ENCODE measurements around the gene INSC. TPM values are rescaled to one million over a fixed set of nuclear protein-coding genes. Genes with fewer than 3 reads are reported as not detected.

The INSC gene
- total and polyA plus RNA-seq, 10 donors = 0.04 to 1.8 (median 0.29) TPM; not detected in 2

- TF ChIP-seq, protein P1, sequence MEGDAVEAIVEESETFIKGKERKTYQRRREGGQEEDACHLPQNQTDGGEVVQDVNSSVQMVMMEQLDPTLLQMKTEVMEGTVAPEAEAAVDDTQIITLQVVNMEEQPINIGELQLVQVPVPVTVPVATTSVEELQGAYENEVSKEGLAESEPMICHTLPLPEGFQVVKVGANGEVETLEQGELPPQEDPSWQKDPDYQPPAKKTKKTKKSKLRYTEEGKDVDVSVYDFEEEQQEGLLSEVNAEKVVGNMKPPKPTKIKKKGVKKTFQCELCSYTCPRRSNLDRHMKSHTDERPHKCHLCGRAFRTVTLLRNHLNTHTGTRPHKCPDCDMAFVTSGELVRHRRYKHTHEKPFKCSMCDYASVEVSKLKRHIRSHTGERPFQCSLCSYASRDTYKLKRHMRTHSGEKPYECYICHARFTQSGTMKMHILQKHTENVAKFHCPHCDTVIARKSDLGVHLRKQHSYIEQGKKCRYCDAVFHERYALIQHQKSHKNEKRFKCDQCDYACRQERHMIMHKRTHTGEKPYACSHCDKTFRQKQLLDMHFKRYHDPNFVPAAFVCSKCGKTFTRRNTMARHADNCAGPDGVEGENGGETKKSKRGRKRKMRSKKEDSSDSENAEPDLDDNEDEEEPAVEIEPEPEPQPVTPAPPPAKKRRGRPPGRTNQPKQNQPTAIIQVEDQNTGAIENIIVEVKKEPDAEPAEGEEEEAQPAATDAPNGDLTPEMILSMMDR (IDR thresholded peaks at IDR 0.05 in 8 of 11, conservative IDR thresholded peaks at IDR 0.05 in 3 of 11) = no peak
- TF ChIP-seq POLR2AphosphoS5 (IDR thresholded peaks at IDR 0.05) (no peak), POLR2A (IDR thresholded peaks at IDR 0.05) (no peak)
- intact Hi-C loops (cut with DNase I; ENCODE audit: low total_unique reads) = no loop called here
- no peak overlapping the region for H3K4me3 ChIP-seq
- H3K9me3 ChIP-seq = no peaks in the 10 kb centered on the region
- no peaks in the 10 kb centered on the region for H3K27me3 ChIP-seq (replicated peaks in 1 of 7)
- no peak for DNase-seq
- H3K27ac ChIP-seq = peak overlapping the region in 5 of 8 donors; percentile 36 to 70 (median 52)
- H3K36me3 ChIP-seq = no peaks in the 10 kb centered on the region
- peaks cover 0 to 4% (median 0%) of the 10 kb centered on the region in 6 donors for H3K4me1 ChIP-seq
Measured at GRCh38 chr11:15163136-15163535, 48.4 kb downstream of the INSC start.

- Histone ChIP-seq H3K36me3 (no peaks in the 10 kb centered on the region), H3K27me3 (replicated peaks in 1 of 7) (no peaks in the 10 kb centered on the region), H3K4me3 (no peak overlapping the region), H3K27ac (peak overlapping the region in 2 of 8 donors; percentile 36 to 45), H3K9me3 (no peaks in the 10 kb centered on the region), H3K4me1 (peaks cover 0 to 4% (median 0%) of the 10 kb centered on the region in 6 donors)
- TF ChIP-seq, protein P1 (IDR thresholded peaks at IDR 0.05 in 8 of 11, conservative IDR thresholded peaks at IDR 0.05 in 3 of 11) = no peak
- TF ChIP-seq POLR2A (IDR thresholded peaks at IDR 0.05) (no peak), POLR2AphosphoS5 (IDR thresholded peaks at IDR 0.05) (no peak)
- DNase-seq = no peak
- intact Hi-C loops (cut with DNase I; ENCODE audit: low total_unique reads) = no loop called here
Measured at GRCh38 chr11:15166204-15166603, 51.5 kb downstream of the INSC start.

DNA sequence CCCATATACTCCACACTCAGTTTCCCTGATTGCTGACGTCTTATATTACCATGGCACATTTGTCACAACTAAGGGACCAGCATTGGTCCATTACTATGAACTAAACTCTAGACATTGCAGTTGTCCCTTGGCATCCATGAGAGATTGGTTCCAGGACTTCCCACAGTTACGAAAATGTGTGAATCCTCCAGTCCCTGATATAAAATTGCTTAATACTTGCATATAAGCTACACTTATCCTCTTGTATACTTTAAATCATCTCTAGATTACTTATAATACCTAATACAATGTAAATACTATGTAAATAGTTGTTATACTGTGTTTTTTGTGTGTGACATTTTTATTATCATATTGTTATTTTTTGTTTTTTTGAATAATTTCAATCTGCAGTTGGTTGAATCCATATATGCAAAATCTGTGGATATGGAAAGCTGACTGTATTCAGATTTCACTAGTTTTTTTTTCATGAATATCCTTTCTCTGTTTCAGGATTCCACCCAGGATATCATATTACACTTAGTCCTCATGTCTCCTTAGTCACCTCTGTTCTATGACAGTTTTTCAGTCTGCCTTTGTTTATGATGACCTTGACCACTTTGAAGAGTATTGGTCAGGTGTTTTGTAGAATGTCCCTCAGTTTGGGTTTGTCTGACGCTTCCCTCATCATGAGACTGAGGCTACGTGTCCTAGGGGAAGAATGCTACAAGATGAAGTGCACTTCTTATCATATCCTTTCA, 55.3 kb downstream of the INSC start:
- H3K27me3 ChIP-seq (replicated peaks in 1 of 7) = peaks cover 0 to 11% (median 0%) of the 10 kb centered on the region in 7 donors
- H3K36me3 ChIP-seq = no peaks in the 10 kb centered on the region
- no peak for TF ChIP-seq POLR2AphosphoS5 (IDR thresholded peaks at IDR 0.05)
- TF ChIP-seq, protein P1 (IDR thresholded peaks at IDR 0.05 in 8 of 11, conservative IDR thresholded peaks at IDR 0.05 in 3 of 11) = no peak
- TF ChIP-seq POLR2A (IDR thresholded peaks at IDR 0.05) = no peak
- no peak overlapping the region for H3K4me3 ChIP-seq
- no peaks in the 10 kb centered on the region for H3K4me1 ChIP-seq
- intact Hi-C loops (cut with DNase I; ENCODE audit: low total_unique reads) = no loop called here
- 80 to 88% (median 86%) methylated on average over 4 of the region's 4 CpGs for WGBS, 5 donors
- DNase-seq = no peak
- no peak overlapping the region for H3K27ac ChIP-seq
- no peaks in the 10 kb centered on the region for H3K9me3 ChIP-seq

DNA sequence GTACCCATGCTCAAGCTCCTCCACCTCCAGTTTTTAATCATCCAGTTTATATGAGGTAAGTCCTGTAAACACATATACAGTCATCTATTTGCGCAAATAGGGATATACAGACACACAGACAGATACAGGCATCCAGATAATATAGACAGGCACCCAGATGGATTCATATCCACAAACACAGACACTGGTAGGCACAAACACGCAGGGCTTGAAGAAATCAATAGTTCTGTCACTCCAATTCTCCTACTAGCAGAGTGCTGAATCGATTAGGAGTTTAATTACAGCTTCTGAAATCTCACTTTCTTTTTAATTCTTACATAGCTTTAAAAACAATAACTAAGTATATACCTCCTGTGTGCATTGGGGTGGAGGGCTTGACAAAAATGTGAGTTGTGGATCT, 56.0 kb downstream of the INSC start:
- WGBS, 5 donors = 73 to 86% (median 82%) methylated on average over 3 of the region's 3 CpGs
- Histone ChIP-seq H3K9me3 (no peaks in the 10 kb centered on the region), H3K27ac (no peak overlapping the region), H3K27me3 (replicated peaks in 1 of 7) (peaks cover 0 to 11% (median 0%) of the 10 kb centered on the region in 7 donors), H3K36me3 (no peaks in the 10 kb centered on the region), H3K4me1 (peaks cover 0 to 3% (median 0%) of the 10 kb centered on the region in 6 donors), H3K4me3 (no peak overlapping the region)
- intact Hi-C loops (cut with DNase I; ENCODE audit: low total_unique reads) = no loop called here
- TF ChIP-seq POLR2AphosphoS5 (IDR thresholded peaks at IDR 0.05) (no peak), POLR2A (IDR thresholded peaks at IDR 0.05) (no peak)
- TF ChIP-seq, protein P1 (IDR thresholded peaks at IDR 0.05 in 8 of 11, conservative IDR thresholded peaks at IDR 0.05 in 3 of 11) = no peak
- no peak for DNase-seq

Data from spleen (tissue), 11 donors.